GM21737 (cell line): ENCODE measurements around the gene DLGAP1.

Experiments
- ATAC-seq: cut with Tn5 transposase; IDR thresholded peaks from one replicate; pipeline ENCODE4 v1.9.1; 2021; ENCODE audit warnings: mild to moderate bottlenecking, moderate library complexity; ENCODE audit not compliant: unreplicated experiment

The DLGAP1 gene

GRCh38 chr18:4245456-4245855 lies 209.7 kb downstream of the DLGAP1 start:
- no peak for ATAC-seq

GRCh38 chr18:4242431-4243161 lies 212.5 kb downstream of the DLGAP1 start:
- ATAC-seq = no peak

GRCh38 chr18:4241090-4241617 lies 214.0 kb downstream of the DLGAP1 start:
- ATAC-seq = no peak

GRCh38 chr18:4238966-4239365 lies 216.1 kb downstream of the DLGAP1 start:
- no peak for ATAC-seq

GRCh38 chr18:4237664-4238041 lies 217.5 kb downstream of the DLGAP1 start:
- no peak for ATAC-seq

GRCh38 chr18:4236940-4237663 lies 218.0 kb downstream of the DLGAP1 start:
- no peak for ATAC-seq

DNA sequence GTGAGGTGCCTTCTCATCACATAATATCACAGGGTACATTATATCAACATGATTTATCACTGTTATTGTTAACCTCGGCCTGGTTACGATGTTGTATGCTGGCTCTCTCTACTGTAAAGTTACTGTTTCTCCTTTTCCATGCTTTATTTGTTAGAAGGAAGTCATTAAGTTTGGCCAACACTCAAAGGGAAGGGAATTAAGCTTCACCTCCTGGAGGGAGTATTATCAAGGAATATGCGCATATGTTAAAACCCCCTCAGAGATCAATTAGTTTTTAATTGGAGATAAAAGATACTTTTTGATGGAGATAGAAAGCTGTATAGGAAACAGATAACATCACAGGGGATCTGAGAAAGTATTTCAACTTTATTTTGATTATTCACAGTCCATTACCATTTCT lies 221.6 kb downstream of the DLGAP1 start:
- ATAC-seq = no peak

DNA sequence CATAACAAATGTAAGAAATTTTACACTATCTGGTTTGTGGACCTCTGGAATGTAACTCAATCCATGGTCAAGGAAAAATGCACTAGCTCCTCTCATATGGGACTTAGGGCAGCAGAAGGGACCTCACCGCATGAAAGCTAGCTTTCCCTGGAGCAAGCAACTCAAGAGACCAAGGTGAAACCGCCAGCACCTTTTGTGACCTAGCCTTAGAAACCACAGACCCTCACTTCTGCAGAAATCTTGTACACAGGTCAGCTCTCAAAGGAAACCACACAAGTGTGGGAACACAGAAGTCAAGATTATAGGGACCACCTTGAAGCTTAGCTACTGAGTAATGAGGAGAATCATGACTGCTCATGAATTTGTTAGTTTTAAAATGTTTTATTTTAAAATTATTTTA lies 222.5 kb downstream of the DLGAP1 start:
- no peak for ATAC-seq

DNA sequence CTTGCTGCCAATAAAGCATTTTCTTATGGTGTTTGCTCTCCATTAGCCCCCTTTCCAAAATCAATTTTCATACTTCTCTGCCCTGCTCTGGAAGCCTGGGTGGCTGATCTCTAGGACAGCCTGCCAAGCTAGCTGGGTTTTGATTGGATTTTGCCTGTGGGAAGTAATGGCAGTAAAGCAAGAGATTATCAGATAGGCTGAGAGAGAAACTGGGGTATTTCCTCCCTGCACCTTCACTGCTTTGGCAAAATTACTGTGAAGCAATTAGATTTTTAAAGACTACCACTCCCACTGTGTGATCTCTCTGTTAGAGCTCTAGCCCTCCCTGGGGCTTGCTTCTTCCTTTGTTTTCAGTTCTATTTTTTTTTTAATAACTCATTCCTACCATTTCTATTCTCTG lies 223.8 kb downstream of the DLGAP1 start:
- no peak for ATAC-seq

- no peak for ATAC-seq
Observed at GRCh38 chr18:4230450-4231168, 224.5 kb downstream of the DLGAP1 start.

GRCh38 chr18:4224031-4224704 lies 230.9 kb downstream of the DLGAP1 start:
- ATAC-seq = no peak

DNA sequence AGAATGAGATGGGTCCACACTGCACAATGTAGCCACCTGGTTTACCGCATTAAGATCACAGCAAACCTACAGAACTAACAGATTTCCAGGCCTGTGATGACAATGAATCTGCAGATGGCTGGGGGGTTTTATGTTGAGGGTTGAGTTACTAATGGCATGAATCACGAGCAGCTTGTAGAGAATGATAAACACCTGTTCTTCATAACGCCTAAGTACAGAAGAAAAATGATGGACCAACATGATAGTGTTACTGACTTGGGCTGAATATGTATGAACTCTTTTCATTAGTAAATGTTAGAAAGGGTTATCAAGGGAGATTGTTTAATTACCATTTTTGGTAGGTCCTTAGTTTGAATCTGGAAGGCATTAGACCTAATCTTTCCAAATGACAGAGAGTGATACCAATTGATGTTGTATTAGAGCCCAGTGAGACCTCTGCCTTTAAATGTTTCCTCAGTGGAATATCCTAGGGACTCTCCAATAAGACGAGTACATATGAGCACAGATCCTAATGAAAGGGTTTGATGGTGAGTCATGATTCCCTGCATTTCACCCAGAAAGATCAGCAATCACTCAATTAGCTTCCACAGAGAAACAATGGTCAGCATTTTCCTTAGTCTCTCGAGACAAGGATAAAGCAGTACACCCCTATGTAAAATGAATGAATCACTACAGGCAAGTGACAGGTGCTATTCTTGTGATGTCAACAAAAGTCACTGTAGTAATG lies 243.8 kb downstream of the DLGAP1 start:
- no peak for ATAC-seq

GRCh38 chr18:4208366-4208765 lies 246.7 kb downstream of the DLGAP1 start:
- no peak for ATAC-seq

GRCh38 chr18:4207383-4207985 lies 247.6 kb downstream of the DLGAP1 start:
- ATAC-seq = no peak

DNA sequence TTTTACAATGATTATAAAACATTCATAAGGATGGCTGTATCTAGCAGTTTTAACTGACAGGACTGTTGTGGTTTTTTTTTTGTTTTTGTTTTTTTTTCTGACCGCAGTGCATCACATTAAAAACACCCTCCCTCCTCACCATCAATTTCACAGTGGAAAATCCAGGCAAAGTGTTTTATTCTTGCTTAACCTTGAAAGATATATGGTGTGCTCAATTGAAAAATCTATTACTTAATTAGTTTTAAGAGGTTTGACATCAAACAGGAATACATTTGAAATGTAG lies 250.7 kb downstream of the DLGAP1 start:
- ATAC-seq = no peak

DNA sequence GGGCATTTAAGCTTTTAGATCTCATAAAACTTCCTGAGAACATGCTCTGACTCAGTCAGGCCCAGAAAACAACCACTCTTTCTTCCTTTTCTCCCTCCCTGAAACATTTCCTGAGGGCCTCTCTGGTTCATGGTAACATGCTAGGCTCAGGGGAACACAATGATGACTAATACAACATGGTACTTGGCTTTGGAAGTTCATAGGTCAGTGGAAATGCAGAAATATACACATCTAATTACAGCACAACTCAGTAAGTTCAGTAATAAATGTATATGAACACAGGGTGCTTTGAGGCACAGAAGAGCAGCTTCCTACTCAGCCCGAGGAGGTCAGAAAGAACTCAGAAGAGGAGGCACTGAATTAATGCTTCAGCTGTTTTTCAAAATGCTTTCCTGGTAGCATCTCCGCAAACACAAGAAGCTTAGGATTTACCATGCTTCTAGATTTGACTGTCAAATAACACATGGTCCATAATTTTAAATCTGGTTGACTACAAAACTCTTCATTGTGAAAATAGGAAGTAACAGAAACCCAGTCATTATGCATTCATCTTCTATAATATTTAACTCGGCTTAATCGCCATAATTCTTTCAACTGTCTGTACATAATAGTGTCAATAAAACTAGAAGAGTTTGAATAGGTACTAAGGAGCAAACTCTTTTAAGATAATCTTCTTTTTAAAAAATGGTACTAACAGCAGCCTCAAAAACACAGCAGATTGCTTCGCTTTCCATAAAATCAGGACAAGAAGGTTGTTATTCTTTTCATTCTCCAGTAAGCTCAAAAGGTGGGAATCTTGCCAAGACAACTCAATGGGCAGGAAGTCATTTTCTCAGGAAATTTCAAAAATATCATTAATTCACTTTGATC lies 251.3 kb downstream of the DLGAP1 start:
- no peak for ATAC-seq

- no peak for ATAC-seq
Observed at GRCh38 chr18:4200399-4200798, 254.7 kb downstream of the DLGAP1 start.

DNA sequence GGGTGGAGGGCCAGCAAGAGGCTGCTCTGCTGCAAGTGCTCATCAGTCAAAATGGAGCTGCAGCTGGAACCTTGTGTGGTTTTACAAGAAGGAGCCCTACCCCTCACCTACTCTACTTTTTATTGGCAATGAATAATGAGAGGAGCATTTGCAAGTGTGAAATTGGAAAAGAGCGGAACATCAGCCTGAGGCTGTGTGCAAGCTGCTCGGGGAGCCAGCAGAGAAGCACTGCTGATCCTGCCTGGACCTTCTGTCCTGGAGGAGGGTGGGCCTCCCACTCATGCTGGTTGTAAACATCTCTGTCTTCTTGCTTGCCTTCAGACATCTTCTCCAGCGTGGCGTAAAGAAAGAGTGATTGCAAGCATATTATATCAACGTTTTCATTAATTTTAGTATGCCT lies 256.2 kb downstream of the DLGAP1 start:
- no peak for ATAC-seq

GRCh38 chr18:4196351-4196750 lies 258.8 kb downstream of the DLGAP1 start:
- ATAC-seq = no peak
